Measurements from ENCODE around the gene CREB5.
A peak's percentile ranks its signal among the peaks of the same experiment; 100 is the strongest.

The CREB5 gene

DNA sequence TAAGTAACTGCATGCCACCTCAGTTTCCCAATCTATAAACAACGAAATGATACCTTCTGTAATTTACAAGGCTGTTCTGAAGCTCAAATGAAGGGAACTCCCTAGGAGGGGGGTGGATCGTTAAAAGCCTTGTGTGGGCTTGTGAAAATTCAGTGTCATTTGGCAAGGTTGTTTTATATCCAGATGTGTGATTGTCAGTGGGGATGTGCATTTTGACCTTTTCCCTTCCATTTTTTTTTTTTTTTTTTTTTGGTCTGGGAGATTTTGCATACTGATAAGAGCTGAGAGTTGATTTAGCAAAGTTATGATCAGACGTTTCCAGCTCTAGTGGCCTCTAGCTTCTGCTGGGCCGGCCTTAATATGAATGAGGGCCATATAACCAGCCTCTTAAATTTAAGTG lies 22.8 kb downstream of the CREB5 start:
- DNase-seq (ENCODE audit: low read depth in 2 of 2): no peak

GRCh38 chr7:28435732-28436378 lies 23.5 kb downstream of the CREB5 start:
- no peak for DNase-seq (ENCODE audit: low read depth in 2 of 2)

GRCh38 chr7:28440055-28440601 lies 27.8 kb downstream of the CREB5 start:
- DNase-seq (ENCODE audit: low read depth in 2 of 2): no peak

DNA sequence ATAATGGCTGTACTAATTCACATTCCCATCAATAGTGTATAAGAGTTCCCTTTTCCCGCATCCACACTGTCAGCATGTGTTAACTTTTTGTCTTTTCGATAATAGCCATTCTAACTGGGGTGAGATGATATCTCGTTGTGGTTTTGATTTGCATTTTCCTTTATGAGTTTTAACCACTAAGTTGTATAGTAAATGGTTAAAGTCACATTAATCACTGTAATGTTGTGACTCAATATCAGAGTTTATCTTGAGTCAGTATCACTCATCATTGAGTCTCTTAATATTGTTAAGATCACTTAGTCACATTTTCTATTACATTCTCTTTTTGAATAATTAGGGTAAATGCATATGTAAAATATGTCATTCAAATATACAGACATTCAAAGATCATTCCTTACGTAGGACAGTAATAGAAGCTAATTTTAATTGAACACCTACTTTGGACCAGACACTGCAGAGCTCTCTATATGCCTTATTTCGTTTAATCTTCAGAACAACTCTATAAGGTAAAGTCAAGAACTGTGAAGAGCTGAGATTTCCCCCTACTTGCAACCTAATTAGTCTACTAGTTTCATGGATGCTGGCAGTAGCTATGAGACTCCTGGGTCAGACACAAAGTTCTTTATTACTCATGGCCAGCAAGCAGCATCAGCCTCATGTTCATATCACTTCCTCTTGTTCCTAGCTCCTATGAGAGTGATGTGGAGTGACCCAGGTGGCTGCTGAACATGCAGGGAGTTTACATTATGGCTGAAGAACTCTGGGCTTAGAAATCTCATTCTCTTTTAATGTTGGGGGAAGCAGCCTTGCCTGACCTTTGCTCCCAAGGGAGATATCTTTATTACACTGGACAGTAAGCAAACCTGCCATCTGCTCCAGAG lies 30.5 kb downstream of the CREB5 start:
- peak in 1 of 2 donors; percentile 2 for DNase-seq (ENCODE audit: low read depth in 2 of 2)

- DNase-seq (ENCODE audit: low read depth in 2 of 2): no peak
These were observed 33.8 kb downstream of the CREB5 start for GRCh38 chr7:28446131-28446530.

GRCh38 chr7:28447071-28447470 lies 34.8 kb downstream of the CREB5 start:
- DNase-seq (ENCODE audit: low read depth in 2 of 2): no peak

GRCh38 chr7:28448708-28449107 lies 36.4 kb downstream of the CREB5 start:
- no peak for DNase-seq (ENCODE audit: low read depth in 2 of 2)

DNA sequence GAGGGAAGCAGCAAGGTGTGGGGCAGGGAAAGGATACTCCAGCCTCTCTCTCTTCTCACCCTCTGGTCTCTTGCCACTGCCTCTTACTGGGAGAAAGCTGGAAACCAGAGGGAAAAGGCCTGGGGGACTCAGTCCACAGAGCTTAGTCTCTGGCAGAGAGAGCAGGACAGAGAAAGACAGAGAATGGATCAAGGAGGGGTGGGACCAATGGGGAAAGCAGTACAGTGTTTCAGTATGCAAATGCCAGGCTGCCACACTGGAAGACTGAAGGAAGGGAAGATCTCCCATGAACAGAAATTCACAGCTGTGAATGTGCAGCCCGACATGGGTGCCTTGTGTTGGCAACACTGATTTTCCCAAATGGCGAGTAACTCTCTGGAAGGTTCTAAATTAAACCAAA lies 40.4 kb downstream of the CREB5 start:
- DNase-seq (ENCODE audit: low read depth in 2 of 2): no peak

- no peak for DNase-seq (ENCODE audit: low read depth in 2 of 2)
These were observed 43.2 kb downstream of the CREB5 start for GRCh38 chr7:28455486-28455885.

- DNase-seq (ENCODE audit: low read depth in 2 of 2): no peak
These were observed 43.7 kb downstream of the CREB5 start for GRCh38 chr7:28456044-28456443.

- DNase-seq (ENCODE audit: low read depth in 2 of 2): no peak
These were observed 46.4 kb downstream of the CREB5 start for GRCh38 chr7:28458732-28459131.

GRCh38 chr7:28459306-28459705 lies 47.0 kb downstream of the CREB5 start:
- DNase-seq (ENCODE audit: low read depth in 2 of 2): no peak

DNA sequence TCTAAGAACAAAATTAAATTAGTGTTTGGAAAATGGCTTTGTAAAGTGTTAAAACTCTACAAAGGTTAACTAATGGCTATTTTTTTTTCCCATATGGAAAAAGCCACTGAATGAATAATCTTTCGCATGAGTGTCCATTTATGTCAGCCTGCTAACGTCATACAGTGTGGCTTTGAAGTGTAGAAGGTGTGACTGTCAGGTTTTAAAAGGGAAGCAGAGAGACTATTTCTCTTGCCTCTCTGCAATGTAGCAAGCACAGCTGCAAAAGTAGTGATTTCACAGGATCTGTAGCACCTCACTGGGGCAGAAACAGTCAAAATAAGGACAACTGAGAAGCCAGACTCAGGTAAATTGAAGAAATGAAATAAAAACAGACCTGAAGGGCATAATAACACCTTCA lies 53.4 kb downstream of the CREB5 start:
- DNase-seq (ENCODE audit: low read depth in 2 of 2): no peak

DNA sequence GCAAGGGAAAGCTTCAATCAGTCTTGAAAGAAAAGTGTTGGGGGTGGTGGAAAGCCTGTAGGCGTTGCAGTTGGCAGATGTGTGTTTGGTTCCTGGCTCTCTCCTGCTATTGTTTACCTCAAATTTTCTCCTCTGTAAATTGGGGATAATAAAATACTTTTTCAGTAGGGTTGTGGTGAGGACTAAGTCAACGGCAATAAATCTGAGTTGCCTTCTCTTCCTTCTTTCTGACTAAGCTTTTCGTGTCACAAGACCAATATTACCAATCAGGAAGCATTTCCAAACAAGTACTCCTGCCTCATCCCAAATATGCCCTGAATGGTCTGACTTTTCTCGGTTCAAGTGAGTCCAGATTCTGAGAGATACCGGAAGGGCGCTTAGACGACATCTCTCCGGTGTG lies 54.0 kb downstream of the CREB5 start:
- DNase-seq (ENCODE audit: low read depth in 2 of 2): no peak

- DNase-seq (ENCODE audit: low read depth in 2 of 2): no peak
These were observed 54.6 kb downstream of the CREB5 start for GRCh38 chr7:28466885-28467284.

GRCh38 chr7:28469562-28469961 lies 57.2 kb downstream of the CREB5 start:
- DNase-seq (ENCODE audit: low read depth in 2 of 2): no peak

DNA sequence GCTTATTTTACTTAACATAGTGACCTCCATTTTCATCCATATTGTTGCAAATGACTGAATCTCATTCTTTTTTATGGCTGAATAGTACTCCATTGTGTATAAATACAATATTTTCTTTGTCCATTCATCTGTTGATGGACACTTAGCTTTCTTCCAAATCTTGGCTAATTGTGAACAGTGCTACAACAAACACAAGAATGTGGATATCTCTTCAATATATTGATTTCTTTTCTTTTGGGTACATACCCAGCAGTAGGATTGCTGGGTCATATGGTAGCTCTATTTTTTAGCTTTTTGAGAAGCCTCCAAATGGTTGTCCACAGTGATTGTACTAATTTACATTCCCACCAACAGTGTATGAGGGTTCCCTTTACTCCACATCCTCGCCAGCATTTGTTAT lies 58.0 kb downstream of the CREB5 start:
- DNase-seq (ENCODE audit: low read depth in 2 of 2): no peak

- DNase-seq (ENCODE audit: low read depth in 2 of 2): no peak
These were observed 60.0 kb downstream of the CREB5 start for GRCh38 chr7:28472332-28472731.

GRCh38 chr7:28473571-28474281 lies 61.4 kb downstream of the CREB5 start:
- no peak for DNase-seq (ENCODE audit: low read depth in 2 of 2)

DNA sequence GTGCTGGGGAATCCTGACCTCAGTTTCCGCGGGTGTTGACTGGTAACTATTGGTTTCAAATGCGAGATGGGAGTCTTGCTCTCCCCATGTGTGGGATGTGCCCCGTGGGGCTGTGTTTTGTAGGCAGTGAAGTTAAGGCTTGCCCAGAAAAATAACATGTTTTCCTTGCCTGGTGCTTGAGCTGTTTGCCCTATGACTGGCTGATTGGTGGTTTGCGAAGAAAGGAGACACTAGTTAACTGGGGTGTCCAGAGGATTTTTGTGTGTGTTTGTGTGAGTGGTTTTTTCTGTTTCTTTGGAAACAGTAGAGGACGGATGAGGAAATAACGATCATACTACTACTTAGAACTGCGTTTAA lies 61.9 kb downstream of the CREB5 start:
- no peak for DNase-seq (ENCODE audit: low read depth in 2 of 2)

DNA sequence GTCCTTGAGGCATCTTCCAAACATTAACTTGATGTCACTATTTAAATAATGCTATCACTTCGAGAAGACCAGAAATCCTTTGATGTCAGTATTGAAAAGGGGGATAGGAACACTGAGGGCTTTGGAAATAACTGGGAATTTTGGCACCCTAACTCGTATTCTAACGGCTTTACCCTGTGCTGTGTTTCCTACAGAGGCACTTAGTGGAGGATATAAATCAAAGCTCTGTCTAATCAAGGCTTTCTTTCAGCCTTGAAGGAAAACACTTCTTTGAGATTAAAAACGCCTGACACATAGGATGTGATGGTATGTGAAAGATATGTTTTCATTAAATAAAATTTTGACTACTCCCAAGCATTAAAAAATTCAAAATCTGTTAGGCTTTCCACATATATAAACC lies 62.3 kb downstream of the CREB5 start:
- no peak for DNase-seq (ENCODE audit: low read depth in 2 of 2)

DNA sequence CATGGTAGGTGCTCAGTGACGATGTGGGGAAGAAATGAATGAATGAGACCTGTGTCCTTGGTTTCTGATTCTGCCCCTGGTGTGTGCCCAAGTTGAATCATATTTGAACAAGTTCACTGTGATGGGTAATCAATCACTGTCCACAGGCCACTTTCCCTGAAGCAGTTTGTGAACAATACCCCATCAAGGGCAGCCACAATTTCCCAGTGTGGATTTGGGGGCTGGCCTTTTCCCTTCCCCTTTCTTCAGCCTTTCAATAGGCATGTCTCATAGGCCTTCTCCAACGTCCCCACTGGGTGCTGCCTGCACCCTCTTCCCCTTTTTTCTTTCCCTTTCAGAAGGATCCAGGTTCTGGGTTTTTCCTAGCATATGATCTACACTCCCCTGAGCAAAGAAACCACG lies 64.7 kb downstream of the CREB5 start:
- no peak for DNase-seq (ENCODE audit: low read depth in 2 of 2)

GRCh38 chr7:28478656-28479055 lies 66.3 kb downstream of the CREB5 start:
- DNase-seq (ENCODE audit: low read depth in 2 of 2): no peak

Measured in stimulated activated CD4-positive, alpha-beta T cell treated with anti-CD3 and anti-CD28 coated beads, Interleukin-4, amount 100 ng/mL, for 48 hours (primary cell).